ENCODE data around the gene DLEU7. TPM values are rescaled to one million over a fixed set of nuclear protein-coding genes. Genes with fewer than 3 reads are reported as not detected.
A peak's percentile ranks its signal among the peaks of the same experiment; 100 is the strongest.

The DLEU7 gene
- total and polyA plus RNA-seq, 10 of the 15 experiments (the other 5 are each of a cell fraction or from before 2014, with no cell fraction given) = not detected

GRCh38 chr13:50805805-50806204 is 37.7 kb downstream of the DLEU7 start:
- Histone ChIP-seq H3K4me2 (ENCODE audit: control insufficient read depth, insufficient read depth) (no peak overlapping the region), H3K4me1 (ENCODE audit: control insufficient read depth, insufficient read depth, low read length) (peaks cover 11% of the 10 kb centered on the region), H2AFZ (ENCODE audit: control insufficient read depth, low read depth, low read length) (no peak overlapping the region), H3K27ac (ENCODE audit: control insufficient read depth, insufficient read depth) (no peak overlapping the region), H3K36me3 (ENCODE audit: control insufficient read depth in 2 of 2, insufficient read depth in 2 of 2, low read length in 1 of 2) (no peaks in the 10 kb centered on the region), H3K9ac (ENCODE audit: control insufficient read depth, insufficient read depth, low read length) (no peak overlapping the region), H4K20me1 (ENCODE audit: control insufficient read depth, insufficient read depth) (no peaks in the 10 kb centered on the region), H3K27me3 (replicated peaks in 1 of 2; ENCODE audit: control insufficient read depth in 2 of 2, insufficient read depth in 2 of 2, low read length in 1 of 2) (no peaks in the 10 kb centered on the region), H3K9me3 (replicated peaks; ENCODE audit: control insufficient read depth, insufficient read depth, low read length) (no peaks in the 10 kb centered on the region), H3K4me3 (no peak overlapping the region), H3K79me2 (ENCODE audit: control insufficient read depth, insufficient read depth, low read length) (no peaks in the 10 kb centered on the region)
- TF ChIP-seq CTCF (IDR thresholded peaks at IDR 0.05 in 2 of 3, conservative IDR thresholded peaks at IDR 0.05 in 1 of 3; ENCODE audit: control insufficient read depth in 2 of 3, extremely low read depth in 1 of 3, insufficient read depth in 1 of 3, low read depth in 3 of 3, low read length in 3 of 3) (0 out of 6 replicates have a peak, but pooled peaks of 1 of the 3 experiments have one; percentile 4), NFYB (IDR thresholded peaks at IDR 0.05; ENCODE audit: insufficient read depth, low read depth, low read length) (no peak)
- FAIRE-seq (no peak), ATAC-seq (no peak), DNase-seq (ENCODE audit: low read depth, low spot score) (no peak)
- RAD21 ChIA-PET (ENCODE audit: unreplicated experiment) = interaction anchor here (1.0 to 3.8 kb wide), 7 partner anchors 87 to 829 kb away, joined by 3 to 20 read pairs (median 5); partner anchors contain the start of gene TRIM13
- CTCF ChIA-PET = interaction anchor here (1.1 to 7.5 kb wide), 8 partner anchors 11 to 829 kb away, joined by 3 to 52 read pairs (median 4); partner anchors contain the start of gene TRIM13
- POLR2A ChIA-PET = interaction anchor here (1.1 kb wide), 1 partner anchor 106 kb away, joined by 4 read pairs; no protein-coding TSS in a partner anchor
- SMC1A ChIA-PET (ENCODE audit: uncharacterized antibody, unreplicated experiment) = interaction anchor here (1.1 to 3.9 kb wide), 11 partner anchors 12 to 808 kb away, joined by 3 to 33 read pairs (median 3); partner anchors contain the start of gene TRIM13
- in situ Hi-C loops (cut with MboI) = loop anchor here (5.0 to 10.0 kb wide), 2 partner anchors 106 to 721 kb away; no protein-coding TSS in a partner anchor
- intact Hi-C loops (cut with micrococcal nuclease; ENCODE audit: unreplicated experiment) = loop anchor here (10.0 kb wide), 1 partner anchor 271 kb away; no protein-coding TSS in a partner anchor
- no TSS peak for BruUV-seq (replicated peaks)

All from GM12878 (cell line).